SJCRH30 (cell line): ENCODE measurements around the gene PHLDA2. TPM values are rescaled to one million over a fixed set of nuclear protein-coding genes. Genes with fewer than 3 reads are reported as not detected.

Source experiments
- DNase-seq, 2 experiments: peaks; one replicate each; pipeline ENCODE4 v3.0.0-alpha.2; 2015 to 2020
- H3K27ac ChIP-seq: fragments of 250-450 bp; sonication (Bioruptor Pico); 2 replicates; pipeline ENCODE4 v1.5.1; 2020; ENCODE audit warnings: mild to moderate bottlenecking, moderate library complexity
- H3K27me3 ChIP-seq: fragments of 250-450 bp; sonication (Bioruptor Pico); 2 replicates; pipeline ENCODE4 v1.5.1; 2020; ENCODE audit warnings: mild to moderate bottlenecking, moderate library complexity
- H3K36me3 ChIP-seq: fragments of 250-450 bp; sonication (Bioruptor Pico); 2 replicates; pipeline ENCODE4 v1.5.1; 2020; ENCODE audit warnings: mild to moderate bottlenecking, moderate library complexity
- H3K4me1 ChIP-seq: fragments of 250-450 bp; sonication (Bioruptor Pico); 2 replicates; pipeline ENCODE4 v1.5.1; 2020; ENCODE audit warnings: mild to moderate bottlenecking, moderate library complexity
- H3K4me3 ChIP-seq: fragments of 250-450 bp; sonication (Bioruptor Pico); 2 replicates; pipeline ENCODE4 v1.5.1; 2020; ENCODE audit warnings: mild to moderate bottlenecking, moderate library complexity
- H3K9me3 ChIP-seq: fragments of 250-450 bp; sonication (Bioruptor Pico); replicated peaks from 2 replicates; pipeline ENCODE4 v1.5.1; 2020; ENCODE audit warnings: mild to moderate bottlenecking, moderate library complexity
- total RNA-seq: library from RNA; depleted of rRNA; stranded (reverse); fragments of >200 nt; shearing (Covaris generic); gene quantifications from 2 replicates; pipeline ENCODE4 v1.2.3, GENCODE V29; 2014

Gene PHLDA2
- total RNA-seq, 1 experiment from 2014 or later: not detected

GRCh38 chr11:2903672-2904011 lies 25.6 kb downstream of the PHLDA2 start:
- 0 out of 2 replicates have a peak, but pooled peaks cover 4% of the 10 kb centered on the region for H3K9me3 ChIP-seq
- no peak overlapping the region for H3K4me3 ChIP-seq
- no peak for DNase-seq
- H3K27me3 ChIP-seq: no peaks in the 10 kb centered on the region
- no peaks in the 10 kb centered on the region for H3K36me3 ChIP-seq
- no peaks in the 10 kb centered on the region for H3K4me1 ChIP-seq
- H3K27ac ChIP-seq: no peak overlapping the region

- no peak overlapping the region for H3K4me3 ChIP-seq
- H3K27ac ChIP-seq: no peak overlapping the region
- no peak for DNase-seq
- H3K4me1 ChIP-seq: no peaks in the 10 kb centered on the region
- 0 out of 2 replicates have a peak, but pooled peaks cover 4% of the 10 kb centered on the region for H3K9me3 ChIP-seq
- no peaks in the 10 kb centered on the region for H3K27me3 ChIP-seq
- H3K36me3 ChIP-seq: no peaks in the 10 kb centered on the region
Measured at GRCh38 chr11:2902784-2903671, 26.2 kb downstream of the PHLDA2 start.

- 0 out of 2 replicates have a peak, but pooled peaks cover 4% of the 10 kb centered on the region for H3K9me3 ChIP-seq
- no peaks in the 10 kb centered on the region for H3K4me1 ChIP-seq
- no peaks in the 10 kb centered on the region for H3K36me3 ChIP-seq
- H3K4me3 ChIP-seq: no peak overlapping the region
- H3K27ac ChIP-seq: no peak overlapping the region
- no peaks in the 10 kb centered on the region for H3K27me3 ChIP-seq
- no peak for DNase-seq
Measured at GRCh38 chr11:2901854-2902783, 27.1 kb downstream of the PHLDA2 start.

DNA sequence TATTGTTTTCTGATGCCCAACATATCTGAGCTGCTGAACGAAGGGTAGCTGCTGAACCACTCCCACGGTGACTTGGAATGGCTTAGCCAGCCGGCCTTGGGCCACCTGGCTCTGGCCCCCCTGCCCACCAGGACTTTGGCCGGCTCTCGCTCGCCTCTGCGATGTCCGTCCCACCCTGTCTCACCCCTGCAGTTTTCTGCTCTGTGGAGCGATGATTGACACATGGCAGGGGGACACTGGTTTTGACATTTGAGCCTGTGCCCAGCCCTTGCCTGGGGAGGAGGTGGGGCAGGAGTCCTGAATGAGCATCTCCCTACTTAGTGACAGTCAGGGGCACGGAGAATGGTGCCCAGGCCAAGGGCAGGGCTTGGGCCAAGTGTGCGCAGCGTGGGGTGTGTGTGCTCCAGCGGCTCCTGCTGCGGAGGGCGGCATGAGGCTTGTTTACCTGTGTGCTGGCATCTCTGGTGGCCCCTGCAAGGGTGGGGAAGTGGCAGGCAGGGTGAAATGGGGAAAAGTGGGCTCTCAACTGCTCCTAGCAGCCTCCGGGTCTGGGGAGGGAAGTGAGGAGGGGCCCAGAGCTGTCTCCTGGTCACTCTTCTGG lies 27.9 kb downstream of the PHLDA2 start:
- no peaks in the 10 kb centered on the region for H3K27me3 ChIP-seq
- DNase-seq: no peak
- H3K4me3 ChIP-seq: no peak overlapping the region
- H3K27ac ChIP-seq: no peak overlapping the region
- no peaks in the 10 kb centered on the region for H3K36me3 ChIP-seq
- no peaks in the 10 kb centered on the region for H3K4me1 ChIP-seq
- 0 out of 2 replicates have a peak, but pooled peaks cover 4% of the 10 kb centered on the region for H3K9me3 ChIP-seq

DNA sequence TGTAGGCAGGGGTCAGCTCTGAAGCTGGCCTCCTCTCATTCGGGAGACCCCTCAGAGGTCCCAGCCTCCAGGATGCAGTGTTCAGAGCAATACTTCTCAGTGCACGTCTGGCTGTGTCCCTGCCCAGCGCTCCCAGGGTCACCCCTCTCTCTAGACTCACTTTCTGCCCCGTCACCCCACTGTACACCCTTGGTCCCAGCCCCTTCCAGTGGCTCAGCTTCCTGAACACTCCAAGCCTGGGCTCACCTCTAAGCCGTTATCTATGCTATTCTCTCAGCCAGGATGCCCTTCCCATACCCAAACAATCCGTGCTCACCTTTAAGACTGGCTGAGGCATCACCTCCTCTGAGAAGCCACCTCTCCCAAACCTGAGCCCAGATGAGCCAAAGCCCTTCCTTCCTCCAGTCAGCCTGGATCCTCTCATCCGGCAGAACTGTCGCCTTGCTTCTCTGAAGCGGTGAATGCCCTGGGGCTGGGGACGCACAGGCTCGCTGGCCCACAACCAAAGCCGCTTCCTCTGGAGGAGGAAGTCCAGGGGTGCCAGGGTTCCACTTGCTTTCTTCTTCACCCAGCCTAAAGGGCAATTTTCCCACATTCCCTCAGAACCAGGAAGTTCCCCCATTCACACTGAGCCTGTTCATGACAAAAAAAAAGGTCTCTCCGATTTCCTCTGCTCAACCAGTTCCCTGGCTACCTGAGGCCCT lies 30.0 kb downstream of the PHLDA2 start:
- H3K36me3 ChIP-seq: no peaks in the 10 kb centered on the region
- H3K27ac ChIP-seq: no peak overlapping the region
- no peaks in the 10 kb centered on the region for H3K4me1 ChIP-seq
- DNase-seq: no peak
- H3K9me3 ChIP-seq: no peaks in the 10 kb centered on the region
- no peak overlapping the region for H3K4me3 ChIP-seq
- no peaks in the 10 kb centered on the region for H3K27me3 ChIP-seq

GRCh38 chr11:2898366-2899079 lies 30.7 kb downstream of the PHLDA2 start:
- Histone ChIP-seq H3K27ac (no peak overlapping the region), H3K27me3 (no peaks in the 10 kb centered on the region), H3K4me3 (no peak overlapping the region), H3K9me3 (no peaks in the 10 kb centered on the region), H3K36me3 (no peaks in the 10 kb centered on the region), H3K4me1 (no peaks in the 10 kb centered on the region)
- DNase-seq: peak in 1 of 2 experiments; percentile 39

GRCh38 chr11:2897048-2897447 lies 32.2 kb downstream of the PHLDA2 start:
- no peaks in the 10 kb centered on the region for H3K27me3 ChIP-seq
- DNase-seq: no peak
- H3K9me3 ChIP-seq: no peaks in the 10 kb centered on the region
- H3K36me3 ChIP-seq: no peaks in the 10 kb centered on the region
- no peaks in the 10 kb centered on the region for H3K4me1 ChIP-seq
- H3K27ac ChIP-seq: no peak overlapping the region
- no peak overlapping the region for H3K4me3 ChIP-seq

- H3K36me3 ChIP-seq: no peaks in the 10 kb centered on the region
- no peak for DNase-seq
- no peaks in the 10 kb centered on the region; the same call in 1 of the 2 replicates for H3K4me1 ChIP-seq
- no peak overlapping the region for H3K27ac ChIP-seq
- H3K27me3 ChIP-seq: no peaks in the 10 kb centered on the region
- no peaks in the 10 kb centered on the region for H3K9me3 ChIP-seq
- H3K4me3 ChIP-seq: no peak overlapping the region
Measured at GRCh38 chr11:2896047-2896446, 33.2 kb downstream of the PHLDA2 start.

DNA sequence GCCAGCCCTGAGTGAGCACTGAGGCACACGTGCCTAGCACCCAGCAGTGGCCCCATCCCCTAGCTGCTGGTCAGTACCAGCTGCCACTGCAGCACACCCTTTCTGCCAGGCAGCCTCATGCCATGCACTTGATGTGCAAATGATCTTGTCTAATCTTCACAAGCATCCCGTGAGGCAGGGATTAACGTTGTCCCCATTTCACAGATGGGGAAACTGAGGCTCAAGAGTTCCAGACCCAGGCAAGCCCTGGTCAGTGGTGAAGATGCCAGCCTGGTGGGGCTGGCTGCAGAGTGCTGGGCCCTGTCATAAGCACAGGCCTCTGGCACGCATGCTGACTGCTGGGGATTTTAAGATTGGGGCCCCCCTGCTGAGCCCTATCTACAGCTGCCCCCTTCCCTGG lies 35.3 kb downstream of the PHLDA2 start:
- DNase-seq: no peak
- H3K4me1 ChIP-seq: peaks cover 11% of the 10 kb centered on the region; the same call in 1 of the 2 replicates
- no peaks in the 10 kb centered on the region for H3K27me3 ChIP-seq
- H3K9me3 ChIP-seq: no peaks in the 10 kb centered on the region
- H3K4me3 ChIP-seq: no peak overlapping the region
- H3K36me3 ChIP-seq: no peaks in the 10 kb centered on the region
- no peak overlapping the region for H3K27ac ChIP-seq

GRCh38 chr11:2892967-2893528 lies 36.2 kb downstream of the PHLDA2 start:
- Histone ChIP-seq H3K9me3 (no peaks in the 10 kb centered on the region), H3K27me3 (no peaks in the 10 kb centered on the region), H3K36me3 (no peaks in the 10 kb centered on the region), H3K4me3 (no peak overlapping the region), H3K27ac (no peak overlapping the region), H3K4me1 (peaks cover 11% of the 10 kb centered on the region; the same call in 1 of the 2 replicates)
- DNase-seq: no peak

GRCh38 chr11:2892215-2892966 lies 36.8 kb downstream of the PHLDA2 start:
- Histone ChIP-seq H3K4me3 (no peak overlapping the region), H3K4me1 (peaks cover 11% of the 10 kb centered on the region; the same call in 1 of the 2 replicates), H3K36me3 (no peaks in the 10 kb centered on the region), H3K27ac (no peak overlapping the region), H3K9me3 (no peaks in the 10 kb centered on the region), H3K27me3 (no peaks in the 10 kb centered on the region)
- no peak for DNase-seq

DNA sequence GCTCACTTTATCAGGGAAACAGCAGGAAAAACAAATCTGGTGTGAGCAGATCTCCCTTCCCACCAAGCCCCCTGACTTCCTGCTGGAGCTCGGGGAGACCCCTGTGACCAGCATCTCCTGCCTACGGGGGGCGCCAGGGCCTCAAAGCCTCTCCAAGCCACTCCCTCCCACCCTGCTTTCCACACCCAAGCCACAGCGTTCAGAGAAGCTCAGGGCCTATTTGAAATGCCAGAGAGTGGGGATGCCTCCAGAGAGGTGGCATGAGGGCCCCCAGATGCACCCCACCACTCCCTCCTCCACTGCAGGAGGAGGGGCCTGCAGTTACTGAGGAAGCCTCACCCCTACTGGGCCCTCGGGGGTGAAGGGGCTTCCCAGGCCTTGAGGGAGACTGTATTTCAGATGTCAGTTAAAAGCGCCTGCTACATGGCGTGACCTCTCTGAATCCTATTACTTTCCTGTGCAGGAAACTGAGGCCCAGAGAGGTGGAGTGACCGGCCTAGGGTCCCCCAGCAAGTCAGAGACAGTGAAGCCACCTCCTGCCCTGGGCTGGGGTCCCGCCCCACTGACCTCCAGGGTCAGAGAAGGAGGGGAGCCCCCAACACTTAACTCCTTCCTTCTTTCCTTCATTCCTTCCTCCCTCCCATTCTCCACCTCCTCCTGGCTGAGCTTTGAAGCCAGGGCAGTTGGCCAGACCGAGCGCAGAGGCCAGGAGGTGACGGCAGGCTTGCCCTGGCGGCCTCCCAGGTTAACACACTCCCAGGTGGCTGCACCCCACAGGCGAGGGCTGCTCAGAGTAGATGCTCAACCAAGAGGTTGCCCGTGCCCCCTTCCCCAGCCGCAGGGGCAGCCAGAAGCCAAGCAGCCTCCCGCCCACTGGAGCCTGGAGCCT lies 37.6 kb downstream of the PHLDA2 start:
- Histone ChIP-seq H3K4me1 (peaks cover 11% of the 10 kb centered on the region; the same call in 1 of the 2 replicates), H3K27ac (no peak overlapping the region), H3K36me3 (no peaks in the 10 kb centered on the region), H3K4me3 (no peak overlapping the region), H3K9me3 (no peaks in the 10 kb centered on the region), H3K27me3 (no peaks in the 10 kb centered on the region)
- DNase-seq: peak; percentile 53 to 71
